HG03378 (cell line): Measurements from ENCODE around the gene SHPK.
"Not testable (repeated sequence)": the region's sequence is repeated elsewhere in the genome, so short reads cannot be mapped to it uniquely, and the experiment has no call there.

ENCODE experiments used
- ATAC-seq: cut with Tn5 transposase; IDR thresholded peaks from one replicate; pipeline ENCODE4 v1.9.1; 2021; ENCODE audit warnings: mild to moderate bottlenecking, moderate library complexity; ENCODE audit not compliant: unreplicated experiment

The SHPK gene

GRCh38 chr17:3592216-3592860 is 43.7 kb downstream of the SHPK start:
- ATAC-seq = no peak

- ATAC-seq = no peak
Observed at GRCh38 chr17:3590768-3591167, 45.3 kb downstream of the SHPK start.

- no peak for ATAC-seq
Observed at GRCh38 chr17:3590231-3590630, 45.8 kb downstream of the SHPK start.

- no peak for ATAC-seq
Observed at GRCh38 chr17:3589784-3590183, 46.3 kb downstream of the SHPK start.

- ATAC-seq = no peak
Observed at GRCh38 chr17:3585826-3586225, 50.2 kb downstream of the SHPK start.

GRCh38 chr17:3583456-3583855 is 52.6 kb downstream of the SHPK start:
- no peak for ATAC-seq

- no peak for ATAC-seq
Observed at GRCh38 chr17:3582915-3583314, 53.1 kb downstream of the SHPK start.

GRCh38 chr17:3578667-3579066 is 57.4 kb downstream of the SHPK start:
- not testable (repeated sequence) for ATAC-seq

- no peak for ATAC-seq
Observed at GRCh38 chr17:3576970-3577369, 59.1 kb downstream of the SHPK start.

GRCh38 chr17:3575511-3575910 is 60.5 kb downstream of the SHPK start:
- no peak for ATAC-seq

- no peak for ATAC-seq
Observed at GRCh38 chr17:3574231-3574630, 61.8 kb downstream of the SHPK start.

GRCh38 chr17:3573246-3574100 is 62.6 kb downstream of the SHPK start:
- ATAC-seq = no peak

GRCh38 chr17:3572231-3572630 is 63.8 kb downstream of the SHPK start:
- ATAC-seq = no peak

- ATAC-seq = no peak
Observed at GRCh38 chr17:3571043-3571900, 64.8 kb downstream of the SHPK start.

GRCh38 chr17:3569534-3570137 is 66.4 kb downstream of the SHPK start:
- no peak for ATAC-seq

GRCh38 chr17:3566551-3566950 is 69.5 kb downstream of the SHPK start:
- no peak for ATAC-seq

GRCh38 chr17:3565143-3565542 is 70.9 kb downstream of the SHPK start:
- ATAC-seq = no peak

GRCh38 chr17:3564241-3564640 is 71.8 kb downstream of the SHPK start:
- not testable (repeated sequence) for ATAC-seq

- no peak for ATAC-seq
Observed at GRCh38 chr17:3559270-3559645, 76.8 kb downstream of the SHPK start.

GRCh38 chr17:3558603-3559269 is 77.3 kb downstream of the SHPK start:
- peak; percentile 66 for ATAC-seq
